HCT116 (cell line): Measurements from ENCODE around the gene SPATC1L. TPM values are rescaled to one million over a fixed set of nuclear protein-coding genes. Genes with fewer than 3 reads are reported as not detected.

ENCODE experiments used
- ATAC-seq: fragments of 200-7000 bp; cut with Tn5 transposase; 2 replicates; pipeline ENCODE4 v1.9.1; 2020; ENCODE audit warnings: mild to moderate bottlenecking, moderate library complexity
- BruUV-seq: library from RNA; stranded (reverse); fragments of 400-500 nt; replicated peaks from 2 replicates; lab custom pipeline; 2021; lab: Mats Ljungman, UMichigan
- CTCF ChIA-PET: fragments of 300-600 bp; sonication (Branson Sonifier 250); formaldehyde crosslinking; loops from one replicate; lab custom pipeline; 2021; ENCODE audit warnings: antibody characterized with exemption; lab: Charles Lee
- POLR2A ChIA-PET: fragments of 300-600, 350-600 bp; sonication (Branson Sonifier 250); formaldehyde crosslinking; loops from one replicate; lab custom pipeline; 2021; ENCODE audit warnings: antibody characterized with exemption; lab: Charles Lee
- RAD21 ChIA-PET, 2 experiments: fragments of 300-600 bp; sonication (Branson Sonifier 250); formaldehyde crosslinking; loops; one replicate each; lab custom pipeline; 2023; ENCODE audit warnings: low total read pairs in 2 of 2; ENCODE audit not compliant: uncharacterized antibody in 2 of 2, unreplicated experiment in 2 of 2, low non-redundant PET in 1 of 2; lab: Charles Lee
- DNase-seq: peaks from one replicate; pipeline ENCODE4 v3.0.0-alpha.2; 2010; ENCODE audit warnings: low read depth, low spot score
- H2AFZ ChIP-seq: fragments of 200-600 bp; shearing (Covaris generic), sonication (generic); 2 replicates; pipeline ENCODE4 v1.6.1; 2017; ENCODE audit warnings: low read depth, mixed run types, mixed read lengths, antibody characterized with exemption, low read length; ENCODE audit not compliant: poor library complexity, severe bottlenecking
- H3K27ac ChIP-seq: 2 replicates; pipeline ENCODE4 v1.5.1; 2012; ENCODE audit warnings: low read depth, low read length
- H3K27me3 ChIP-seq: fragments of 200-600 bp; sonication (generic); 2 replicates; pipeline ENCODE4 v1.6.1; 2016; ENCODE audit warnings: mixed run types, low read length, mixed read lengths; ENCODE audit not compliant: insufficient read depth
- H3K36me3 ChIP-seq, 2 experiments: fragments of 200-500 bp in 1 of 2; fragments of 200-600 bp in 1 of 2; sonication (Bioruptor generic) in 1 of 2; sonication (generic) in 1 of 2; 2 replicates each; pipeline versions ENCODE4 v1.5.1 to v1.6.1; 2014 to 2016; ENCODE audit warnings: low read length in 2 of 2, inconsistent platforms in 1 of 2, mixed read lengths in 1 of 2, mixed run types in 1 of 2; ENCODE audit not compliant: insufficient read depth in 2 of 2, control insufficient read depth in 1 of 2
- H3K4me1 ChIP-seq, 2 experiments: fragments of 200-600 bp in 1 of 2; sonication (generic) in 1 of 2; 2 replicates each; pipeline versions ENCODE4 v1.5.1 to v1.6.1; 2012 to 2017; ENCODE audit warnings: low read length in 2 of 2, inconsistent platforms in 1 of 2, mild to moderate bottlenecking in 1 of 2, mixed read lengths in 1 of 2, mixed run types in 1 of 2, moderate library complexity in 1 of 2; ENCODE audit not compliant: insufficient read depth in 2 of 2, control insufficient read depth in 1 of 2
- H3K4me2 ChIP-seq: fragments of 200-600 bp; sonication (generic); 2 replicates; pipeline ENCODE4 v1.6.1; 2017; ENCODE audit warnings: mixed run types, low read length, mixed read lengths
- H3K4me3 ChIP-seq, 2 experiments: fragments of 200-600 bp in 1 of 2; sonication (generic) in 1 of 2; replicated peaks in 1 of 2; 2 replicates each; pipeline ENCODE4 v1.5.1; 2011 to 2016; ENCODE audit warnings: low read length in 2 of 2, control low read depth in 1 of 2, low read depth in 1 of 2, mild to moderate bottlenecking in 1 of 2, mixed read lengths in 1 of 2, mixed run types in 1 of 2
- H3K79me2 ChIP-seq: fragments of 200-600 bp; sonication (generic); 2 replicates; pipeline ENCODE4 v1.6.1; 2017; ENCODE audit warnings: mild to moderate bottlenecking, mixed run types, low read length, moderate library complexity, mixed read lengths; ENCODE audit not compliant: insufficient read depth
- H3K9ac ChIP-seq: fragments of 200-600 bp; sonication (generic); 2 replicates; pipeline ENCODE4 v1.6.1; 2016; ENCODE audit warnings: low read length, mixed read lengths
- H3K9me2 ChIP-seq: fragments of 200-600 bp; sonication (generic), shearing (Covaris generic); 2 replicates; pipeline ENCODE4 v1.6.1; 2017; ENCODE audit warnings: mixed run types, mild to moderate bottlenecking, moderate library complexity; ENCODE audit not compliant: insufficient read depth
- H3K9me3 ChIP-seq, 2 experiments: fragments of 200-500 bp in 1 of 2; fragments of 200-600 bp in 1 of 2; sonication (Bioruptor generic) in 1 of 2; sonication (generic) in 1 of 2; 2 replicates each; pipeline ENCODE4 v1.6.1; 2014 to 2017; ENCODE audit warnings: low read length in 2 of 2, mixed read lengths in 2 of 2, inconsistent platforms in 1 of 2, low read depth in 1 of 2, mild to moderate bottlenecking in 1 of 2, mixed run types in 1 of 2, moderate library complexity in 1 of 2; ENCODE audit not compliant: control insufficient read depth in 1 of 2, insufficient read depth in 1 of 2
- H4K20me1 ChIP-seq: fragments of 200-600 bp; sonication (generic), shearing (Covaris generic); 2 replicates; pipeline ENCODE4 v1.6.1; 2017; ENCODE audit warnings: mixed run types, mild to moderate bottlenecking, moderate library complexity; ENCODE audit not compliant: insufficient read depth
- CEBPB ChIP-seq: IDR thresholded peaks from 2 replicates; pipeline ENCODE4 v1.6.1; 2012; ENCODE audit warnings: low read depth
- EGR1 ChIP-seq: IDR thresholded peaks from 2 replicates; pipeline ENCODE4 v1.6.1; 2012; ENCODE audit warnings: low read depth
- EZH2 ChIP-seq: fragments of 200-600 bp; sonication (generic); IDR thresholded peaks from 2 replicates; pipeline ENCODE4 v1.6.1; 2017; ENCODE audit warnings: antibody characterized with exemption, mixed run types
- FOSL1 ChIP-seq: IDR thresholded peaks from 2 replicates; pipeline ENCODE4 v1.6.1; 2012; ENCODE audit warnings: low read depth
- POLR2A ChIP-seq: IDR thresholded peaks from 2 replicates; pipeline ENCODE4 v1.7.0; 2011; ENCODE audit warnings: borderline replicate concordance; ENCODE audit not compliant: insufficient read depth, insufficient read length; ENCODE audit errors: extremely low read depth
- POLR2AphosphoS5 ChIP-seq: IDR thresholded peaks from 2 replicates; pipeline ENCODE4 v1.6.1; 2011; ENCODE audit warnings: mild to moderate bottlenecking, low read depth, low read length, moderate library complexity
- RAD21 ChIP-seq: IDR thresholded peaks from 2 replicates; pipeline ENCODE4 v1.6.1; 2012; ENCODE audit warnings: low read depth, mild to moderate bottlenecking
- SIN3A ChIP-seq: IDR thresholded peaks from 2 replicates; pipeline ENCODE4 v1.6.1; 2012; ENCODE audit warnings: low read depth
- SRF ChIP-seq: IDR thresholded peaks from 2 replicates; pipeline ENCODE4 v1.6.1; 2012; ENCODE audit warnings: low read depth
- TCF7L2 ChIP-seq: IDR thresholded peaks from 2 replicates; pipeline ENCODE4 v1.7.0; 2011; ENCODE audit warnings: borderline replicate concordance, inconsistent platforms; ENCODE audit not compliant: insufficient read depth, insufficient read length; ENCODE audit errors: extremely low read depth
- ZFX ChIP-seq: fragments of 450-650 bp; IDR thresholded peaks from 2 replicates; pipeline ENCODE4 v1.6.1; 2017
- intact Hi-C: fragments of 100-400 bp; cut with micrococcal nuclease; formaldehyde crosslinking; loops from 2 replicates; pipeline ENCODE4 v1.10.0; 2022
- total RNA-seq: library from RNA; stranded (reverse); gene quantifications from one replicate; pipeline ENCODE4 v1.2.1, GENCODE V29; 2021; ENCODE audit not compliant: unreplicated experiment
- TF ChIP-seq, protein P1 (sequence below): IDR thresholded peaks from 2 replicates; pipeline ENCODE4 v1.6.1; 2011; ENCODE audit warnings: mild to moderate bottlenecking, low read length, moderate library complexity; ENCODE audit not compliant: insufficient replicate concordance; ENCODE audit errors: extremely low read depth
- TF ChIP-seq, protein P2 (sequence below): IDR thresholded peaks from 2 replicates; pipeline ENCODE4 v1.6.1; 2012
- TF ChIP-seq, protein P3 (sequence below): IDR thresholded peaks from 2 replicates; pipeline ENCODE4 v1.6.1; 2012

SPATC1L gene
- total RNA-seq, 1 experiment from 2014 or later: 1.3 TPM

DNA sequence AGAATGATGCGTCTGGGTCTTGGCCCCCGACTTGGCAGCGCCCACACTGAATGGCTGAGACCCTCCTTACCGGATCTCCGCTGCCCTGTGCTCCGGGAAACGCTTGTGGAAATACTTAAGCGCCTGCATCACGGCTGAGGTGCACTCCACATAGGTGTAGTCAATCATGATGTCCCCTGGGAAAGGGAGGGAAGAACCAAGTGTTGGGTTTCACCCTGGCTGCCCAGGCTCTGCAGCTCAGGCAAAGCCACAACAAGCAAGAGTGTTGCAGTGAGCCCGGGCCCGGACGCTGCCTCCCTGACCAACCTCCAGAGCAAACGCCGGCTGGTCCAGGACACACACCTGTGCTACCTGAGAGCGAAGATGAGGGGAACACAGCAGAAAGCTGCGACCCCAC is 21.5 kb upstream of the SPATC1L start:
- POLR2A ChIA-PET: no interaction called here
- Histone ChIP-seq H4K20me1 (no peaks in the 10 kb centered on the region), H3K27me3 (no peaks in the 10 kb centered on the region), H3K9ac (no peak overlapping the region), H3K4me3 (no peak overlapping the region), H3K4me1 (no peaks in the 10 kb centered on the region), H3K36me3 (no peaks in the 10 kb centered on the region; a peak in 1 of 4 replicates), H3K9me2 (no peaks in the 10 kb centered on the region), H3K9me3 (no peaks in the 10 kb centered on the region), H2AFZ (no peak overlapping the region), H3K27ac (no peak overlapping the region), H3K4me2 (no peak overlapping the region), H3K79me2 (no peaks in the 10 kb centered on the region)
- DNase-seq (no peak), ATAC-seq (no peak)
- no peak for TF ChIP-seq EGR1
- no peak for TF ChIP-seq POLR2A
- TF ChIP-seq, protein P1, sequence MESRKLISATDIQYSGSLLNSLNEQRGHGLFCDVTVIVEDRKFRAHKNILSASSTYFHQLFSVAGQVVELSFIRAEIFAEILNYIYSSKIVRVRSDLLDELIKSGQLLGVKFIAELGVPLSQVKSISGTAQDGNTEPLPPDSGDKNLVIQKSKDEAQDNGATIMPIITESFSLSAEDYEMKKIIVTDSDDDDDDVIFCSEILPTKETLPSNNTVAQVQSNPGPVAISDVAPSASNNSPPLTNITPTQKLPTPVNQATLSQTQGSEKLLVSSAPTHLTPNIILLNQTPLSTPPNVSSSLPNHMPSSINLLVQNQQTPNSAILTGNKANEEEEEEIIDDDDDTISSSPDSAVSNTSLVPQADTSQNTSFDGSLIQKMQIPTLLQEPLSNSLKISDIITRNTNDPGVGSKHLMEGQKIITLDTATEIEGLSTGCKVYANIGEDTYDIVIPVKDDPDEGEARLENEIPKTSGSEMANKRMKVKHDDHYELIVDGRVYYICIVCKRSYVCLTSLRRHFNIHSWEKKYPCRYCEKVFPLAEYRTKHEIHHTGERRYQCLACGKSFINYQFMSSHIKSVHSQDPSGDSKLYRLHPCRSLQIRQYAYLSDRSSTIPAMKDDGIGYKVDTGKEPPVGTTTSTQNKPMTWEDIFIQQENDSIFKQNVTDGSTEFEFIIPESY: no peak
- TF ChIP-seq POLR2AphosphoS5: no peak
- TF ChIP-seq, protein P2, sequence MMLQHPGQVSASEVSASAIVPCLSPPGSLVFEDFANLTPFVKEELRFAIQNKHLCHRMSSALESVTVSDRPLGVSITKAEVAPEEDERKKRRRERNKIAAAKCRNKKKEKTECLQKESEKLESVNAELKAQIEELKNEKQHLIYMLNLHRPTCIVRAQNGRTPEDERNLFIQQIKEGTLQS: no peak
- TF ChIP-seq, protein P3, sequence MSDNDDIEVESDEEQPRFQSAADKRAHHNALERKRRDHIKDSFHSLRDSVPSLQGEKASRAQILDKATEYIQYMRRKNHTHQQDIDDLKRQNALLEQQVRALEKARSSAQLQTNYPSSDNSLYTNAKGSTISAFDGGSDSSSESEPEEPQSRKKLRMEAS: no peak
- TF ChIP-seq SRF: no peak
- intact Hi-C loops: no loop called here
- BruUV-seq: no TSS peak
- CTCF ChIA-PET: no interaction called here
- RAD21 ChIA-PET: no interaction called here

DNA sequence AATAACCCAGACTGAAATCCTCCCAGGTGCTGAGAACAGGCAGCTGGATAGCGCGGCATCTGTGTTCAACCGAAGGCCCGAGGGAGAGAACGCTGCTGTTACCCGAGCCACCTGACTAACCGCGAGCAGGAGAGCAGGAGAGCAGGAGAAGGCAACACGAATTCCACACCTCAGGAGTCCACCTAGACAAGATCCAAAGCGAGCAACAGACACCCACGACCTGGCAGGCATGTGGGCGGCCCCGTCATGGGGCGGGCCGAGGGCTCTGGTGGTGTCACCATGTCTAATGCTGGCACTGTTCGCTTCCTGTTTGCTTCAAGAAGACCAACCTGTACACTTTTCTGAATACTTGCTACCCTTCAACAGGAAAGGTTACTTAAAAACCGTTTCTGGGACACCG is 20.9 kb upstream of the SPATC1L start:
- ChIA-PET POLR2A (no interaction called here), RAD21 (no interaction called here)
- no peak overlapping the region for H3K27ac ChIP-seq
- no peak overlapping the region for H2AFZ ChIP-seq
- H3K4me1 ChIP-seq: no peaks in the 10 kb centered on the region
- no peak overlapping the region for H3K4me2 ChIP-seq
- no peaks in the 10 kb centered on the region for H3K79me2 ChIP-seq
- TF ChIP-seq EGR1 (no peak), CEBPB (no peak), SIN3A (no peak), ZFX (no peak), TCF7L2 (no peak), FOSL1 (no peak), RAD21 (no peak), EZH2 (no peak)
- TF ChIP-seq, protein P2: no peak
- TF ChIP-seq, all 23 proteins: peak for 0
- Histone ChIP-seq H3K4me3 (no peak overlapping the region), H3K36me3 (no peaks in the 10 kb centered on the region; a peak in 1 of 4 replicates), H4K20me1 (no peaks in the 10 kb centered on the region), H3K9me3 (no peaks in the 10 kb centered on the region), H3K27me3 (no peaks in the 10 kb centered on the region), H3K9ac (no peak overlapping the region), H3K9me2 (no peaks in the 10 kb centered on the region)
- intact Hi-C loops: no loop called here
- CTCF ChIA-PET: no interaction called here
- BruUV-seq: no TSS peak
- no peak for DNase-seq
- ATAC-seq: no peak
